ENCODE data around the gene TSPAN15. TPM values are rescaled to one million over a fixed set of nuclear protein-coding genes. Genes with fewer than 3 reads are reported as not detected.

TSPAN15 gene
- total and polyA plus RNA-seq, 2 experiments from 2014 or later, result 0.34 TPM; not detected in 1

- Histone ChIP-seq H3K4me3 (no peak overlapping the region), H3K4me1 (ENCODE audit: insufficient read depth) (peaks cover 27% of the 10 kb centered on the region), H3K79me2 (ENCODE audit: insufficient read depth) (no peaks in the 10 kb centered on the region), H2AFZ (no peak overlapping the region), H3K9ac (no peak overlapping the region), H3K27me3 (replicated peaks; ENCODE audit: insufficient read depth) (no peaks in the 10 kb centered on the region), H3K36me3 (ENCODE audit: low read depth) (no peaks in the 10 kb centered on the region), H3K4me2 (ENCODE audit: unreplicated experiment) (no peak overlapping the region), H3K9me3 (ENCODE audit: low read depth) (no peaks in the 10 kb centered on the region), H3F3A (ENCODE audit: insufficient read depth) (peaks cover 28% of the 10 kb centered on the region), H3K9me2 (ENCODE audit: insufficient read depth) (no peaks in the 10 kb centered on the region), H3K27ac (no peak overlapping the region), H4K20me1 (ENCODE audit: insufficient read depth) (no peaks in the 10 kb centered on the region)
- no peak for DNase-seq
- no peak for TF ChIP-seq EZH2 (IDR thresholded peaks at IDR 0.05; ENCODE audit: insufficient read depth, poor library complexity, severe bottlenecking)
- TF ChIP-seq EZH2phosphoT487 (IDR thresholded peaks at IDR 0.05; ENCODE audit: insufficient read depth, low read depth), result no peak
- WGBS, 2 experiments (ENCODE audit: low coverage in 1 of 2, low lambda C conversion rate in 2 of 2, missing lambda C conversion rate in 2 of 2), result 62 to 69% methylated on average over 12 to 14 of the region's 14 CpGs
- in situ Hi-C loops (cut with MboI), result no loop called here
These were observed 15.2 kb upstream of the TSPAN15 start for GRCh38 chr10:69435966-69436520.

DNA sequence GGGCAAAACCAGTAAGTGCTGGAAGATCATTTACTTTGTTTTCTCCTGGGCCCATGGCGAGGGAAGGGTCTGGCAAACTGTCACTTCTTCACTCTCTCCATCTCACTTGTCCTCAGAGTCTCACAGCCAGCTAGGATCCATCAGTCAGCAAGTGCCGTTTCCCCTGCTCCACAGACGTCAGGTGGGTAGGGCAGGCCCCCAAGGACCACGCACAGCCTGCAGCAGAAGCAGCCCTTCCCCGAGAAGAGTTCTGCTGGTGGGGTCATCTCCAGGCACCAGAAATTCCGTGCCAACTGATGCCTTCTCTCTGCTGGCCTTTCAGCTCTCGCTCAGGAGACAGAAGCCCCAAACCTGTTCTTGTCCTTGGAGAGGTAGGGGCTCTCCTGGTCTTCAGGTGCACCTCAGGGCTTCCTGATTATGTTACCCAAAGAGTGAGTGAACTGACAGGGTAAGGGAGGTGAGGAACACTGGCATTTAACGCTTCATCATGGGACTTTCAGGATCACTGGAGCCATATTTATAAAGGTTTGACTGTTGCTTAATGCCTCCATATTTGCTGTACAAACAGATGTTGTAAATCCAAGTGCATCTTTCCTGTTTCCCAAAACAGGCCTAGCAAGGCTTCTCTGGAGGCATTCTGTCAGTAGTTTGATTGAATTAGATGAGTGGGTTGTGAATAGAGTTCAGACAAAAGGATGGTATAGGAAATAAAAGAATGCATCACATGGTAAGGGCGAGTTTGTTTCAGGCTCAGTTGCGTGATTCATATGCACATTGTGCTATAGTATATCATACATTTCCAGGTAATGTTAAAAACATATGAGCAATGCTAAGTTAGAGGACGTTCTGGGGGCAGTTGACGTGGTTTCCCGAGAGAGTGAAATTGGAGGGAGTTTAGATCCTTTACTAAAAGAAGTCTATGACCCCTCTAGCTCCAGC is 13.7 kb upstream of the TSPAN15 start:
- H3K4me3 ChIP-seq, result no peak overlapping the region
- H3F3A ChIP-seq (ENCODE audit: insufficient read depth), result peaks cover 28% of the 10 kb centered on the region
- 78 to 80% methylated on average over 13 of the region's 13 CpGs for WGBS, 2 experiments (ENCODE audit: low coverage in 1 of 2, low lambda C conversion rate in 2 of 2, missing lambda C conversion rate in 2 of 2)
- H3K79me2 ChIP-seq (ENCODE audit: insufficient read depth), result no peaks in the 10 kb centered on the region
- H4K20me1 ChIP-seq (ENCODE audit: insufficient read depth), result no peaks in the 10 kb centered on the region
- no peaks in the 10 kb centered on the region for H3K9me3 ChIP-seq (ENCODE audit: low read depth)
- no peak overlapping the region for H3K4me2 ChIP-seq (ENCODE audit: unreplicated experiment)
- H3K27me3 ChIP-seq (replicated peaks; ENCODE audit: insufficient read depth), result no peaks in the 10 kb centered on the region
- peak overlapping the region; percentile 61; the same call in 1 of the 2 replicates for H3K27ac ChIP-seq
- peak overlapping the region; percentile 57; the same call in 1 of the 2 replicates for H3K9ac ChIP-seq
- peaks cover 27% of the 10 kb centered on the region for H3K4me1 ChIP-seq (ENCODE audit: insufficient read depth)
- H2AFZ ChIP-seq, result peak overlapping the region; percentile 67; the same call in 1 of the 2 replicates
- DNase-seq, result no peak
- H3K36me3 ChIP-seq (ENCODE audit: low read depth), result no peaks in the 10 kb centered on the region
- H3K9me2 ChIP-seq (ENCODE audit: insufficient read depth), result no peaks in the 10 kb centered on the region
- in situ Hi-C loops (cut with MboI), result no loop called here
- TF ChIP-seq EZH2phosphoT487 (IDR thresholded peaks at IDR 0.05; ENCODE audit: insufficient read depth, low read depth), result no peak

- Histone ChIP-seq H3K4me3 (peak overlapping the region; percentile 33), H3K9ac (peak overlapping the region; percentile 57), H3K36me3 (ENCODE audit: low read depth) (no peaks in the 10 kb centered on the region), H3F3A (ENCODE audit: insufficient read depth) (peaks cover 28% of the 10 kb centered on the region), H3K4me2 (ENCODE audit: unreplicated experiment) (peak overlapping the region; percentile 73), H2AFZ (peak overlapping the region; percentile 67), H3K79me2 (ENCODE audit: insufficient read depth) (no peaks in the 10 kb centered on the region), H3K9me2 (ENCODE audit: insufficient read depth) (no peaks in the 10 kb centered on the region), H3K27ac (peak overlapping the region; percentile 61), H3K9me3 (ENCODE audit: low read depth) (no peaks in the 10 kb centered on the region), H3K27me3 (replicated peaks; ENCODE audit: insufficient read depth) (no peaks in the 10 kb centered on the region), H4K20me1 (ENCODE audit: insufficient read depth) (no peaks in the 10 kb centered on the region), H3K4me1 (ENCODE audit: insufficient read depth) (peaks cover 27% of the 10 kb centered on the region)
- DNase-seq, result peak; percentile 83
- TF ChIP-seq EZH2 (IDR thresholded peaks at IDR 0.05; ENCODE audit: insufficient read depth, poor library complexity, severe bottlenecking) (no peak), EZH2phosphoT487 (IDR thresholded peaks at IDR 0.05; ENCODE audit: insufficient read depth, low read depth) (no peak)
- in situ Hi-C loops (cut with MboI), result no loop called here
- WGBS, 2 experiments (ENCODE audit: low coverage in 1 of 2, low lambda C conversion rate in 2 of 2, missing lambda C conversion rate in 2 of 2), result 20 to 25% methylated on average over 10 of the region's 10 CpGs
These were observed 12.5 kb upstream of the TSPAN15 start for GRCh38 chr10:69438536-69439349.

DNA sequence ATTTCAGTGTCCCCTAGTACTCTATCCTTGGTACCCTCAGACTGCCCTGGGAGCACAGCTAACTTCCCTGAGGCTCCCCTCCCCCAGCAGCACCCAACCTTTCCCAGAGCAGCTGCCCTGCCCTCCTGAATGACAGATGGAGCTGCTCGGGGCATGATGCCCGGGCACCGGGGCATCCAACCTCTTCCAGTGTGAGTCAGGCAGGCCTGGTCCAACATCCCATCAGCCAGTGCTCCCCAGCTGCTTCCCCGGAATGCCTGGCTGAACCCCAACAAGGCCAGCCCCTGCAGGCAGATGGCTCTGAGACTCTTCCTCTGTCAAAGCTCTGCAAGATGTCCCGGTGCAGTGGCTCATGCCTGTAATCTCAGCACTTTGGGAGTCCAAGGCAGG is 11.9 kb upstream of the TSPAN15 start:
- WGBS, 2 experiments (ENCODE audit: low coverage in 1 of 2, low lambda C conversion rate in 2 of 2, missing lambda C conversion rate in 2 of 2), result 3 to 5% methylated on average over 5 of the region's 5 CpGs
- Histone ChIP-seq H3K9me2 (ENCODE audit: insufficient read depth) (no peaks in the 10 kb centered on the region), H3F3A (ENCODE audit: insufficient read depth) (peaks cover 28% of the 10 kb centered on the region), H3K9ac (no peak overlapping the region), H3K79me2 (ENCODE audit: insufficient read depth) (no peaks in the 10 kb centered on the region), H2AFZ (no peak overlapping the region), H4K20me1 (ENCODE audit: insufficient read depth) (no peaks in the 10 kb centered on the region), H3K27ac (peak overlapping the region; percentile 61), H3K27me3 (replicated peaks; ENCODE audit: insufficient read depth) (no peaks in the 10 kb centered on the region), H3K4me2 (ENCODE audit: unreplicated experiment) (peak overlapping the region; percentile 73), H3K4me3 (no peak overlapping the region), H3K9me3 (ENCODE audit: low read depth) (no peaks in the 10 kb centered on the region), H3K36me3 (ENCODE audit: low read depth) (no peaks in the 10 kb centered on the region), H3K4me1 (ENCODE audit: insufficient read depth) (peaks cover 27% of the 10 kb centered on the region)
- in situ Hi-C loops (cut with MboI), result no loop called here
- DNase-seq, result peak; percentile 73
- TF ChIP-seq EZH2 (IDR thresholded peaks at IDR 0.05; ENCODE audit: insufficient read depth, poor library complexity, severe bottlenecking) (no peak), EZH2phosphoT487 (IDR thresholded peaks at IDR 0.05; ENCODE audit: insufficient read depth, low read depth) (no peak)

Data from GM23248 (cell line).